Vagina (tissue), 2 donors: Measurements from ENCODE around the gene DPCD. TPM values are rescaled to one million over a fixed set of nuclear protein-coding genes. Genes with fewer than 3 reads are reported as not detected.

ENCODE experiments used
- DNase-seq, 2 donors: peaks; one replicate each; pipeline ENCODE4 v3.0.0-alpha.2; 2017; ENCODE audit errors: extremely low spot score in 2 of 2
- H3K27ac ChIP-seq: fragments of 200-600 bp; sonication (generic); one replicate; pipeline ENCODE4 v1.5.1; 2019
- H3K27me3 ChIP-seq: fragments of 200-600 bp; sonication (generic); one replicate; pipeline ENCODE4 v1.5.1; 2019
- H3K36me3 ChIP-seq, 2 donors: fragments of 200-600 bp; sonication (generic); one replicate each; pipeline ENCODE4 v1.5.1; 2017 to 2019
- H3K4me1 ChIP-seq: fragments of 200-600 bp; sonication (generic); one replicate; pipeline ENCODE4 v1.5.1; 2019
- H3K4me3 ChIP-seq, 2 donors: fragments of 200-600 bp; sonication (generic); 1 replicate in 1 of 2; 2 replicates in 1 of 2; pipeline ENCODE4 v1.5.1; 2016 to 2019
- H3K9me3 ChIP-seq: fragments of 200-600 bp; sonication (generic); one replicate; pipeline ENCODE4 v1.5.1; 2019
- CTCF ChIP-seq, 3 experiments: fragments of 450-650 bp in 2 of 3; fragments of 200-600 bp in 1 of 3; sonication (generic) in 1 of 3; IDR thresholded peaks; one replicate each; pipeline ENCODE4 v1.5.1; 2017 to 2019; ENCODE audit warnings: antibody characterized with exemption in 3 of 3, mild to moderate bottlenecking in 2 of 3, moderate library complexity in 2 of 3
- POLR2A ChIP-seq, 2 donors: fragments of 450-650 bp; IDR thresholded peaks; one replicate each; pipeline ENCODE4 v1.6.1; 2017; ENCODE audit warnings: antibody characterized with exemption in 2 of 2, mild to moderate bottlenecking in 2 of 2, moderate library complexity in 2 of 2
- POLR2AphosphoS5 ChIP-seq, 2 donors: sonication (generic); formaldehyde crosslinking; IDR thresholded peaks; one replicate each; pipeline ENCODE4 v1.9.0; 2017; ENCODE audit warnings: antibody characterized with exemption in 2 of 2, mild to moderate bottlenecking in 2 of 2, low read depth in 1 of 2; ENCODE audit not compliant: insufficient read depth in 1 of 2
- intact Hi-C: fragments of 100-400 bp; cut with DNase I; formaldehyde crosslinking; loops from one replicate; pipeline ENCODE4 v1.15.1; 2023
- total RNA-seq: library from RNA; depleted of rRNA; stranded (reverse); fragments of >200 nt; gene quantifications from one replicate; pipeline ENCODE4 v1.2.3, GENCODE V29; 2016

Gene DPCD
- total RNA-seq, 1 donor from 2014 or later = 13.8 TPM

- H3K36me3 ChIP-seq = peaks cover 0 to 5% of the 10 kb centered on the region in 2 donors
- no peaks in the 10 kb centered on the region for H3K27me3 ChIP-seq
- no peak overlapping the region for H3K27ac ChIP-seq
- intact Hi-C loops = no loop called here
- H3K4me3 ChIP-seq = no peak overlapping the region
- TF ChIP-seq CTCF (IDR thresholded peaks at IDR 0.05) = no peak
- no peak for TF ChIP-seq POLR2A (IDR thresholded peaks at IDR 0.05)
- no peak for TF ChIP-seq POLR2AphosphoS5 (IDR thresholded peaks at IDR 0.05; ENCODE audit: insufficient read depth in 1 of 2, low read depth in 1 of 2)
- DNase-seq = no peak
- H3K4me1 ChIP-seq = no peaks in the 10 kb centered on the region
- H3K9me3 ChIP-seq = no peaks in the 10 kb centered on the region
These were observed 29.9 kb downstream of the DPCD start for GRCh38 chr10:101617824-101618568.

GRCh38 chr10:101618871-101619270 is 30.8 kb downstream of the DPCD start:
- Histone ChIP-seq H3K27me3 (no peaks in the 10 kb centered on the region), H3K4me1 (no peaks in the 10 kb centered on the region), H3K27ac (no peak overlapping the region), H3K36me3 (peaks cover 0 to 5% of the 10 kb centered on the region in 2 donors), H3K4me3 (no peak overlapping the region), H3K9me3 (no peaks in the 10 kb centered on the region)
- DNase-seq = no peak
- no peak for TF ChIP-seq POLR2A (IDR thresholded peaks at IDR 0.05)
- no peak for TF ChIP-seq POLR2AphosphoS5 (IDR thresholded peaks at IDR 0.05; ENCODE audit: insufficient read depth in 1 of 2, low read depth in 1 of 2)
- intact Hi-C loops = no loop called here

GRCh38 chr10:101619983-101620382 is 31.9 kb downstream of the DPCD start:
- DNase-seq = no peak
- Histone ChIP-seq H3K4me1 (peaks cover 4% of the 10 kb centered on the region), H3K36me3 (peaks cover 0 to 12% of the 10 kb centered on the region in 2 donors), H3K27me3 (no peaks in the 10 kb centered on the region), H3K27ac (no peak overlapping the region), H3K4me3 (no peak overlapping the region), H3K9me3 (no peaks in the 10 kb centered on the region)
- TF ChIP-seq CTCF (IDR thresholded peaks at IDR 0.05) (no peak), POLR2A (IDR thresholded peaks at IDR 0.05) (no peak), POLR2AphosphoS5 (IDR thresholded peaks at IDR 0.05; ENCODE audit: insufficient read depth in 1 of 2, low read depth in 1 of 2) (no peak)
- intact Hi-C loops = no loop called here

- Histone ChIP-seq H3K27me3 (no peaks in the 10 kb centered on the region), H3K36me3 (peaks cover 0 to 7% of the 10 kb centered on the region in 2 donors)
- intact Hi-C loops = no loop called here
These were observed 35.4 kb downstream of the DPCD start for GRCh38 chr10:101623528-101623927.

GRCh38 chr10:101624526-101625102 is 36.5 kb downstream of the DPCD start:
- H3K36me3 ChIP-seq = peaks cover 0 to 7% of the 10 kb centered on the region in 2 donors
- TF ChIP-seq CTCF (IDR thresholded peaks at IDR 0.05) = no peak
- no peak for TF ChIP-seq POLR2AphosphoS5 (IDR thresholded peaks at IDR 0.05; ENCODE audit: insufficient read depth in 1 of 2, low read depth in 1 of 2)
- TF ChIP-seq POLR2A (IDR thresholded peaks at IDR 0.05) = no peak
- intact Hi-C loops = no loop called here

More at GRCh38 chr10:101623528-101623927, 35.4 kb downstream of the DPCD start:
- H3K9me3 ChIP-seq = no peaks in the 10 kb centered on the region
- H3K4me1 ChIP-seq = peaks cover 21% of the 10 kb centered on the region
- no peak overlapping the region for H3K4me3 ChIP-seq
- TF ChIP-seq POLR2A (IDR thresholded peaks at IDR 0.05) (no peak), POLR2AphosphoS5 (IDR thresholded peaks at IDR 0.05; ENCODE audit: insufficient read depth in 1 of 2, low read depth in 1 of 2) (no peak), CTCF (IDR thresholded peaks at IDR 0.05) (no peak)
- no peak overlapping the region for H3K27ac ChIP-seq
- no peak for DNase-seq

More at GRCh38 chr10:101624526-101625102, 36.5 kb downstream of the DPCD start:
- Histone ChIP-seq H3K27ac (no peak overlapping the region), H3K4me1 (peaks cover 21% of the 10 kb centered on the region), H3K4me3 (no peak overlapping the region), H3K27me3 (no peaks in the 10 kb centered on the region), H3K9me3 (no peaks in the 10 kb centered on the region)
- no peak for DNase-seq
